Karpas-422 (cell line): Measurements from ENCODE around the gene MAP3K9. TPM values are rescaled to one million over a fixed set of nuclear protein-coding genes. Genes with fewer than 3 reads are reported as not detected.

Experiments
- DNase-seq: peaks from one replicate; pipeline ENCODE4 v3.0.0-alpha.2; 2015
- H2AFZ ChIP-seq: fragments of 200-600 bp; sonication (generic); 2 replicates; pipeline ENCODE4 v1.6.1; 2014; ENCODE audit warnings: antibody characterized with exemption, low read length, mixed read lengths
- H3K27ac ChIP-seq: fragments of 200-600 bp; sonication (generic); 2 replicates; pipeline ENCODE4 v1.5.1; 2014; ENCODE audit warnings: mild to moderate bottlenecking, low read length, moderate library complexity
- H3K27me3 ChIP-seq: fragments of 200-600 bp; sonication (generic); 2 replicates; pipeline ENCODE4 v1.6.1; 2014; ENCODE audit warnings: low read length, mixed read lengths
- H3K36me3 ChIP-seq: fragments of 200-600 bp; sonication (generic); 2 replicates; pipeline ENCODE4 v1.6.1; 2014; ENCODE audit warnings: low read length, mixed read lengths; ENCODE audit not compliant: insufficient read depth
- H3K4me1 ChIP-seq: fragments of 200-600 bp; sonication (generic); 2 replicates; pipeline ENCODE4 v1.6.1; 2014; ENCODE audit warnings: mild to moderate bottlenecking, low read length, mixed read lengths
- H3K4me2 ChIP-seq: fragments of 200-600 bp; sonication (generic); 2 replicates; pipeline ENCODE4 v1.6.1; 2014; ENCODE audit warnings: low read length, low read depth, mild to moderate bottlenecking; ENCODE audit not compliant: poor library complexity, severe bottlenecking
- H3K4me3 ChIP-seq: fragments of 200-600 bp; sonication (generic); 2 replicates; pipeline ENCODE4 v1.5.1; 2014; ENCODE audit warnings: mild to moderate bottlenecking, antibody characterized with exemption, low read length, mixed read lengths
- H3K79me2 ChIP-seq: fragments of 200-600 bp; sonication (generic); 2 replicates; pipeline ENCODE4 v1.6.1; 2014; ENCODE audit warnings: mild to moderate bottlenecking, low read length, mixed read lengths
- H3K9ac ChIP-seq: fragments of 200-600 bp; sonication (generic); 2 replicates; pipeline ENCODE4 v1.6.0; 2014; ENCODE audit warnings: low read length
- H3K9me2 ChIP-seq: fragments of 200-600 bp; sonication (generic), shearing (Covaris generic); replicated peaks from 2 replicates; pipeline ENCODE4 v1.6.0; 2014; ENCODE audit warnings: mild to moderate bottlenecking, low read length, moderate library complexity; ENCODE audit not compliant: insufficient read depth
- H3K9me3 ChIP-seq: fragments of 300-700, 200-600 bp; sonication (generic); 2 replicates; pipeline ENCODE4 v1.6.1; 2014; ENCODE audit warnings: low read length, mixed read lengths
- H4K20me1 ChIP-seq: fragments of 200-600 bp; sonication (generic); 2 replicates; pipeline ENCODE4 v1.6.1; 2014; ENCODE audit warnings: mild to moderate bottlenecking, antibody characterized with exemption, low read length, low read depth; ENCODE audit not compliant: insufficient read depth
- total RNA-seq: library from RNA; depleted of rRNA; stranded (reverse); fragments of >200 nt; shearing (Covaris generic); gene quantifications from 2 replicates; pipeline ENCODE4 v1.2.3, GENCODE V29; 2014; ENCODE audit warnings: low replicate concordance

The MAP3K9 gene
- total RNA-seq, 1 experiment from 2014 or later = 17.1 TPM

DNA sequence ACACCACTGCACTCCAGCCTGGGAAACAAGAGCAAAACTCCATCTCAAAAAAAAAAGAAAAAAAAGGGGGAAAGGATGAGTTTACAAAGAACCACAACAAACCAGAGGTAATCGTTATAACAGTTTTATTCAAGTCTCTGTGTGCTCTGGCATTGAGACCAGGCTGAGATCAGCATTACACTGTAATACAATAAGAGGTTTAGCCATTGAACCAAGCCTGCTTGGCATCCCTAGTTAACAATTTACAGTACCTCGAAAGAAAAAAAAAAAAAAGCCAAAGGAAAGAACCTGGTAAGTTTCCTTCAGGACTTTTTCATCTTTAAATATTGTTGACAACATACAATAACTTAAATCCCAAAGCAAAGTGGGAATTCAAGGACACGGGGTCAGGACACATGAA, 86.9 kb downstream of the MAP3K9 start:
- no peak overlapping the region for H2AFZ ChIP-seq
- no peaks in the 10 kb centered on the region for H3K27me3 ChIP-seq
- no peaks in the 10 kb centered on the region for H3K79me2 ChIP-seq
- peaks cover 9% of the 10 kb centered on the region for H3K4me1 ChIP-seq
- no peak for DNase-seq
- no peak overlapping the region for H3K9ac ChIP-seq
- no peak overlapping the region for H3K4me3 ChIP-seq
- no peaks in the 10 kb centered on the region for H3K36me3 ChIP-seq
- no peak overlapping the region for H3K4me2 ChIP-seq
- no peaks in the 10 kb centered on the region for H3K9me3 ChIP-seq
- H4K20me1 ChIP-seq = no peaks in the 10 kb centered on the region
- H3K9me2 ChIP-seq = no peaks in the 10 kb centered on the region
- no peak overlapping the region for H3K27ac ChIP-seq

DNA sequence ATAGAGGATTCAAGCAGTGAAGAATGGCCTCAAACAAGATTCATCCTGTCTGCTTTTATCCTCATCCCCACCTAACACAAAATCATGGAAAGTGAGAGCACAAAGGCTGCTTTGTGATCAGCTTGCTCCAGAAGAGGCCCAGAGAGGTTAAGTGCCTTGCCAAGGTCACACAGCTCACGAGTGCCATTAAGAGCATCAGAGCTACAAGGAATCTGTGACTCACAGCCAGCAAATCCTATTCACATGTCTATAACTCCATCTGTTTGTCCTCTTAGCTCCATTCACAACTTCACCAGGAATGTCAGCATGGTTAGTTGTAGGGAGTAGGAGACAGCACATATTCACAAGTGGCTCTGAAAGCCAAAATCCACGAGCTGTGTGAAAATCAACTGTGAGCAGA, 87.8 kb downstream of the MAP3K9 start:
- Histone ChIP-seq H3K4me2 (no peak overlapping the region), H3K36me3 (no peaks in the 10 kb centered on the region), H2AFZ (no peak overlapping the region), H3K9me2 (no peaks in the 10 kb centered on the region), H3K9me3 (no peaks in the 10 kb centered on the region), H3K4me3 (no peak overlapping the region), H4K20me1 (no peaks in the 10 kb centered on the region), H3K4me1 (0 out of 2 replicates have a peak, but pooled peaks cover under 1% of the 10 kb centered on the region), H3K79me2 (no peaks in the 10 kb centered on the region), H3K27me3 (no peaks in the 10 kb centered on the region), H3K9ac (no peak overlapping the region), H3K27ac (no peak overlapping the region)
- no peak for DNase-seq

DNA sequence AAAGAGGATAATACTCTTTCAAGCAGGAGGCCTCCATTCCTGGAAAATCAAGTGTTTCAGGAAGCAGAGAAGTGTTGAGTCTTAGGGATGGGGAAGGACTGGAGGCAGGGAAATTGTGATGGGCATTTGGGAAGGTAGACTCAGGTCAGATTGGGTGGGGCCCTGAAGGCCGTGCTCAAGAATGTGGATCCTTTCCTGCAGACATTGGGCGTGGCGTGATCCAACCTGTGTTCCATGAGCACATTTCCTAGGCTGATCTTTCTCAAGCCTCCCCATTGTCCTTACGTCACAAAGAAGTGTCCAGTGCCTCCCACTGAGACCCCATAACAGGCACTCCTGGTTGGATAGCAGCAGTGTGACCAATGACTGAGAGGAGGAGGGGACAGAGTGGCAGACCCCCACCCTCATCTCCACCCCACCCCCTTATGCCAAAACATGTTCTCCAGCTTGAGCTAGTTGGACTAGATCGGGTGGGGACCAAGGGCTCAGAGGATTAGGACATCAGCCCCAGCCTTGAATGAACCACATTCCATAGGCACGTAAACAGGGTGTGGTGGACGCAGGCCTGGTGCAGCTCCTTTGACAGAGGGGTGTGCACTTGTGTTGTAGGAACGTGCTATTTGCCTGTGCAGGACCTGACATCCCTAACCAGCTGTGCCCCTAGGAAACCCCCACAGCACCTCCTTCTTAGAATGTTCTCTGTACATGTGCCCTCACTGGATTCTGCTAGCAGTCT, 90.8 kb downstream of the MAP3K9 start:
- Histone ChIP-seq H3K27ac (no peak overlapping the region), H4K20me1 (no peaks in the 10 kb centered on the region), H3K4me2 (no peak overlapping the region)

DNA sequence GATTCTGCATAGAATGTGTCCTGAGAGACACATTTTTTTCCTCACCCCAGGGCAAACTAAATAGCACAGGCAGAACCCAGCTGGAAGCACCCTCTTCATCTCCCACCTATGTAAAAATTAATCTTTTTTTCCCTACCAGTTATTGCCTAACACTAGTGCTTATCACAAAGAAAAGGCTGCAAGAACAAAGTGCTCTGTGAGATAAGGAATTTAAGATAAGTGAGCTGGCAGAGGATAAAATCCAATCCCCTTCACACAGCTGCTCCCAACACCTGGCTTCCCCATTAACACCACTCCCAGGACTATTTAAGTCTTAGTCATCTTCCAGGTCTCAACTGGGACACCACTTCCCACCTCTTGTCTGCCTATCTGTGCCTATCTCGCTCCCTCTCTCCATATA, 92.4 kb downstream of the MAP3K9 start:
- H3K36me3 ChIP-seq = no peaks in the 10 kb centered on the region
- no peaks in the 10 kb centered on the region for H3K9me3 ChIP-seq
- H3K9ac ChIP-seq = no peak overlapping the region
- H3K9me2 ChIP-seq = no peaks in the 10 kb centered on the region
- no peaks in the 10 kb centered on the region for H3K79me2 ChIP-seq
- no peaks in the 10 kb centered on the region for H4K20me1 ChIP-seq
- no peak overlapping the region for H3K4me3 ChIP-seq
- no peaks in the 10 kb centered on the region for H3K27me3 ChIP-seq
- H3K4me1 ChIP-seq = no peaks in the 10 kb centered on the region
- DNase-seq = no peak
- no peak overlapping the region for H3K27ac ChIP-seq
- H3K4me2 ChIP-seq = no peak overlapping the region
- H2AFZ ChIP-seq = no peak overlapping the region

More for the DNA sequence above, 90.8 kb downstream of the MAP3K9 start:
- Histone ChIP-seq H3K4me3 (no peak overlapping the region), H2AFZ (no peak overlapping the region), H3K4me1 (no peaks in the 10 kb centered on the region), H3K79me2 (no peaks in the 10 kb centered on the region), H3K9ac (no peak overlapping the region), H3K9me2 (no peaks in the 10 kb centered on the region), H3K27me3 (no peaks in the 10 kb centered on the region), H3K9me3 (no peaks in the 10 kb centered on the region), H3K36me3 (no peaks in the 10 kb centered on the region)
- DNase-seq = no peak

DNA sequence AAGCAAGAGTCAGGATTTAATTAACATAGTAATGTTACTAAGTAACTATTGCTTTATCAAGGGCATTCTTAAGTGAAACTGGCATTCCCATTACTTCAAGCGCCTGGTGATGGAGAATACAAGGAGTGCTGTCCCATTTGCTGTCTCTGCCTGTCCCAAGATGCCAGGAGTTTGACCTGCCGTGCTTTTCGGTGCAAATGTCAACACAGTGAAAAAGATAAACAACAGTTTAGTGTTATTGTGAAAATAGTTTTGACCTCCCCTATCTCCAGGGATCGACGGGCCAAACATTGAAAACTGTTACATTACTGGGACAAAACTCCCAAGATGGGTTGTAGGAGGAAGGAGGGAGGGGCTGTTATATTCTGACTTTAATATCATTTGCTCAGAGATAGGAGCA, 92.8 kb downstream of the MAP3K9 start:
- H3K79me2 ChIP-seq = no peaks in the 10 kb centered on the region
- H3K4me3 ChIP-seq = no peak overlapping the region

DNA sequence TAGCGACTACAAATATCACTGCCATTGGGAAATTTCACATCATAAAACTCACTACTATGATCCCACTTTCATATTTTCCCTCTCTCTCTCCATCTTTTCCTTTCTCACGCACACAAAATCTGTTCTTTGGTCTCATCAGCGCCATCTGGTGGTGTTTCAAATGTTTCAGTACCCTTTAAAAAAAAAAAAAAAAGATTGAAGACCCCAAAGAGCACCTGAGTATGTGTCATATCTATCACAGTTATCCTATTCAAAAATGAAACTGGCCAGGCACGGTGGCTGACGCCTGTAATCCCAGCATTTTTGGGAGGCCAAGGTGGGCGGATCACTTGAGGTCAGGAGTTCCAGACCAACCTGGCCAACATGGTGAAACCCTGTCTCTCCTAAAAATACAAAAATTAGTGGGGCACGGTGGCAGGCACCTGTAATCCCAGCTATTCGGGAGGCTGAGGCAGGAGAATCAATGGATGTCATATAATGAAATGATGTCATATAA, 95.2 kb downstream of the MAP3K9 start:
- Histone ChIP-seq H4K20me1 (no peaks in the 10 kb centered on the region), H3K27me3 (no peaks in the 10 kb centered on the region), H3K9me3 (no peaks in the 10 kb centered on the region), H2AFZ (no peak overlapping the region), H3K4me2 (no peak overlapping the region), H3K79me2 (no peaks in the 10 kb centered on the region), H3K9ac (no peak overlapping the region), H3K9me2 (no peaks in the 10 kb centered on the region), H3K4me3 (no peak overlapping the region), H3K36me3 (no peaks in the 10 kb centered on the region), H3K27ac (no peak overlapping the region), H3K4me1 (no peaks in the 10 kb centered on the region)
- peak; percentile 87 for DNase-seq

More for the DNA sequence above, 92.8 kb downstream of the MAP3K9 start:
- Histone ChIP-seq H2AFZ (no peak overlapping the region), H3K9me3 (no peaks in the 10 kb centered on the region), H3K27ac (no peak overlapping the region), H3K9me2 (no peaks in the 10 kb centered on the region), H4K20me1 (no peaks in the 10 kb centered on the region), H3K36me3 (no peaks in the 10 kb centered on the region), H3K27me3 (no peaks in the 10 kb centered on the region), H3K4me2 (no peak overlapping the region), H3K9ac (no peak overlapping the region), H3K4me1 (no peaks in the 10 kb centered on the region)
- DNase-seq = no peak

DNA sequence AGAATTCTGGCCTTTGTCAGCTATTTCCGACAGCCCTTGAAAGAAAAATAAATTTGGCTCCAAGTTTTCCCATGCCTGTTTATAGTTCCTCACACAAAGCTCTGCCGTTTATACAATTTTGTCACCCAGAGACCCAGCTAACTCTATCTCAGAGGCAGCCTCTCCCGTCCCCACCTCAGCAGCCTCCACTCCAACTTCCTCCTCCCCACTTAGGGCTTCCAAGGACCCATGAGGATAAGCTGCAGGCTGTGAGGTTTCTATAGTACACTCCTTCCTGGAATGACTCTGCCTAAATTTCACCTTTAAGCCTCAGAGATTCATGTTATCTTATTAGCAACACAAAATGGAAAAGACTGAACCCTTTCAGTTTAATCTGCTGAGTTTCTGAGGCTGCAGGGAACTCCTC, 95.8 kb downstream of the MAP3K9 start:
- no peak overlapping the region for H2AFZ ChIP-seq

DNA sequence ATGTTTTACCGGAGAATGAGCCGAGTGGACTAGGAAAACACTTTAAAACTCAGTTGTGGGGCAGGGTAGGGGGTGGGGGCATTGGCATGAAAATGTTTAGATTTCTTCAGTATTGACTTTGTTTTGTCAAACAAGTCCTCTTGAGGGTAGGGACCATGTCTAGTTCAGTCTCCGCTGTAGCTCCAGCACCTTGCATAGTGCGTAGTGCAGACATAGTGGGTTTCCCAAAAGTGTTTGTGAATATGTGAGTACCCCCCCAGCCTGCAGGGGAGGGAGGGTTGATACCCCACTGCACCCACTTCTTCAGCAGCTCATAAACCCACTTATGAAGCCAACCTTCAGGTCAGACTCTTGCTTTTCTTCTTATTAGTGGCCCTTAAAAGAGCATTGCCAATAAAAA, 96.2 kb downstream of the MAP3K9 start:
- H3K9ac ChIP-seq = no peak overlapping the region
- H3K27me3 ChIP-seq = no peaks in the 10 kb centered on the region
- H3K9me3 ChIP-seq = no peaks in the 10 kb centered on the region
- no peaks in the 10 kb centered on the region for H3K4me1 ChIP-seq
- no peak overlapping the region for H3K27ac ChIP-seq
- no peaks in the 10 kb centered on the region for H3K79me2 ChIP-seq
- H2AFZ ChIP-seq = no peak overlapping the region
- no peak for DNase-seq
- H3K4me3 ChIP-seq = no peak overlapping the region
- H3K4me2 ChIP-seq = no peak overlapping the region
- no peaks in the 10 kb centered on the region for H4K20me1 ChIP-seq
- H3K9me2 ChIP-seq = no peaks in the 10 kb centered on the region
- H3K36me3 ChIP-seq = no peaks in the 10 kb centered on the region

More for the DNA sequence above, 95.8 kb downstream of the MAP3K9 start:
- H3K27ac ChIP-seq = no peak overlapping the region
- H3K9ac ChIP-seq = no peak overlapping the region
- no peaks in the 10 kb centered on the region for H3K9me2 ChIP-seq
- no peaks in the 10 kb centered on the region for H3K79me2 ChIP-seq
- no peak overlapping the region for H3K4me3 ChIP-seq
- DNase-seq = no peak
- no peaks in the 10 kb centered on the region for H3K4me1 ChIP-seq
- no peaks in the 10 kb centered on the region for H3K36me3 ChIP-seq
- no peaks in the 10 kb centered on the region for H3K27me3 ChIP-seq
- no peak overlapping the region for H3K4me2 ChIP-seq
- no peaks in the 10 kb centered on the region for H4K20me1 ChIP-seq
- H3K9me3 ChIP-seq = no peaks in the 10 kb centered on the region
